GM12878 (cell line): Measurements from ENCODE around the gene OLFM2. TPM values are rescaled to one million over a fixed set of nuclear protein-coding genes. Genes with fewer than 3 reads are reported as not detected.

Source experiments
- ATAC-seq: fragments of 200-7000 bp; cut with Tn5 transposase; 3 replicates; pipeline ENCODE4 v1.9.1; 2020; ENCODE audit warnings: mild to moderate bottlenecking, moderate library complexity
- BruUV-seq: library from RNA; stranded (reverse); fragments of 400-500 nt; replicated peaks from 2 replicates; lab custom pipeline; 2021; lab: Mats Ljungman, UMichigan
- CTCF ChIA-PET: fragments of 300-600 bp; sonication (Branson Sonifier 250); formaldehyde crosslinking; extraction: SDS; loops from one replicate; lab custom pipeline; 2021; ENCODE audit warnings: inconsistent platforms; lab: Yijun Ruan, JAX
- POLR2A ChIA-PET: fragments of 350-600 bp; formaldehyde crosslinking; extraction: SDS; loops from one replicate; lab custom pipeline; 2021; ENCODE audit warnings: inconsistent platforms; lab: Charles Lee
- RAD21 ChIA-PET: fragments of 300-600 bp; sonication (Branson Sonifier 250); formaldehyde crosslinking; loops from one replicate; lab custom pipeline; 2023; ENCODE audit warnings: antibody characterized with exemption; ENCODE audit not compliant: unreplicated experiment; lab: Charles Lee
- SMC1A ChIA-PET: fragments of 300-600 bp; sonication (Branson Sonifier 250); formaldehyde crosslinking; loops from one replicate; lab custom pipeline; 2023; ENCODE audit not compliant: unreplicated experiment, uncharacterized antibody; lab: Charles Lee
- DNase-seq: peaks from one replicate; pipeline ENCODE4 v3.0.0-alpha.2; 2011; ENCODE audit warnings: low read depth, low spot score
- FAIRE-seq: peaks from 3 replicates; lab custom pipeline; 2011; peaks lifted over from hg19 to GRCh38; lab: Jason Lieb, UNC
- H2AFZ ChIP-seq: 2 replicates; pipeline ENCODE4 v1.6.0; 2011; ENCODE audit warnings: low read depth, low read length, control low read depth; ENCODE audit not compliant: control insufficient read depth
- H3K27ac ChIP-seq: 2 replicates; pipeline ENCODE4 v1.5.1; 2011; ENCODE audit warnings: control low read depth; ENCODE audit not compliant: control insufficient read depth, insufficient read depth
- H3K27me3 ChIP-seq, 2 experiments: replicated peaks in 1 of 2; 2 replicates each; pipeline versions ENCODE4 v1.6.0 to v1.6.1; 2011; ENCODE audit warnings: low read length in 1 of 2; ENCODE audit not compliant: control insufficient read depth in 2 of 2, insufficient read depth in 2 of 2
- H3K36me3 ChIP-seq, 2 experiments: 2 replicates each; pipeline ENCODE4 v1.5.1; 2011; ENCODE audit warnings: low read length in 1 of 2; ENCODE audit not compliant: control insufficient read depth in 2 of 2, insufficient read depth in 2 of 2
- H3K4me1 ChIP-seq: 2 replicates; pipeline ENCODE4 v1.6.1; 2011; ENCODE audit warnings: mild to moderate bottlenecking, low read length, moderate library complexity, mixed read lengths; ENCODE audit not compliant: control insufficient read depth, insufficient read depth
- H3K4me2 ChIP-seq: 2 replicates; pipeline ENCODE4 v1.6.0; 2011; ENCODE audit warnings: control low read depth; ENCODE audit not compliant: control insufficient read depth, insufficient read depth
- H3K4me3 ChIP-seq: fragments of 200-600 bp; sonication (generic); 2 replicates; pipeline ENCODE4 v1.5.1; 2016
- H3K79me2 ChIP-seq: 2 replicates; pipeline ENCODE4 v1.6.0; 2011; ENCODE audit warnings: low read length; ENCODE audit not compliant: control insufficient read depth, insufficient read depth
- H3K9ac ChIP-seq: 2 replicates; pipeline ENCODE4 v1.8.0; 2011; ENCODE audit warnings: low read length, control low read depth, mixed read lengths; ENCODE audit not compliant: control insufficient read depth, insufficient read depth
- H3K9me3 ChIP-seq: replicated peaks from 3 replicates; pipeline ENCODE4 v1.5.1; 2011; ENCODE audit warnings: mild to moderate bottlenecking, low read length; ENCODE audit not compliant: control insufficient read depth, insufficient read depth
- H4K20me1 ChIP-seq: 2 replicates; pipeline ENCODE4 v1.6.0; 2011; ENCODE audit not compliant: control insufficient read depth, insufficient read depth
- RELA ChIP-seq: fragments of 450-650 bp; IDR thresholded peaks from 2 replicates; pipeline ENCODE4 v1.8.0; 2014; ENCODE audit warnings: borderline replicate concordance; ENCODE audit not compliant: partially characterized antibody
- SP1 ChIP-seq: IDR thresholded peaks from one replicate; pipeline ENCODE4 v1.6.1; 2011; ENCODE audit warnings: low read depth, low read length
- WGBS: methylation state at CpG from one replicate; pipeline ENCODE4 v1.1.6; 2016; ENCODE audit warnings: low lambda C conversion rate; ENCODE audit not compliant: insufficient replicate concordance, insufficient coverage; ENCODE audit errors: missing lambda C conversion rate; 5-methylcytosine and 5-hydroxymethylcytosine counted together
- in situ Hi-C: fragments of 300-500 bp; cut with MboI; formaldehyde crosslinking; loops from 9 replicates; pipeline ENCODE4 v1.14.3; 2018; ENCODE audit warnings: mixed read lengths
- intact Hi-C: fragments of 100-400 bp; cut with micrococcal nuclease; formaldehyde crosslinking; loops from one replicate; pipeline ENCODE4 v1.14.2; 2022; ENCODE audit not compliant: unreplicated experiment
- polyA plus RNA-seq, 11 experiments: library from polyadenylated mRNA; depleted of rRNA in 4 of 11; unstranded in 6 of 11; stranded (reverse) in 5 of 11; fragments of >200 nt; fragmentation: Nextera tagmentation in 4 of 11; fragmentation: Illumina TruSeq in 1 of 11; extraction: Ambion mirVana in 4 of 11; extraction: Trizol in 1 of 11; gene quantifications; 1 replicate in 1 of 11; 2 replicates in 10 of 11; pipeline versions ENCODE4 v1.2.1 to v1.2.3, GENCODE V29; 2011 to 2016; ENCODE audit warnings: inconsistent platforms in 2 of 11, missing spikeins in 2 of 11, low read depth in 1 of 11
- total RNA-seq, 4 experiments: library from RNA; depleted of rRNA in 3 of 4; stranded (reverse); fragments of >200 nt in 3 of 4; fragmentation: Illumina TruSeq in 1 of 4; extraction: Trizol in 1 of 4; gene quantifications; 2 replicates each; pipeline versions ENCODE4 v1.2.1 to v1.2.3, GENCODE V29; 2013 to 2021
- TF ChIP-seq, protein P1 (sequence below): fragments of 450-650 bp; formaldehyde crosslinking; IDR thresholded peaks from 2 replicates; pipeline ENCODE4 v1.4.0; 2020; ENCODE audit warnings: mild to moderate bottlenecking, moderate library complexity

Gene OLFM2
- total and polyA plus RNA-seq, 10 of the 15 experiments (the other 5 are each of a cell fraction or from before 2014, with no cell fraction given): 0.07 to 3.5 (median 0.27) TPM; not detected in 5

DNA sequence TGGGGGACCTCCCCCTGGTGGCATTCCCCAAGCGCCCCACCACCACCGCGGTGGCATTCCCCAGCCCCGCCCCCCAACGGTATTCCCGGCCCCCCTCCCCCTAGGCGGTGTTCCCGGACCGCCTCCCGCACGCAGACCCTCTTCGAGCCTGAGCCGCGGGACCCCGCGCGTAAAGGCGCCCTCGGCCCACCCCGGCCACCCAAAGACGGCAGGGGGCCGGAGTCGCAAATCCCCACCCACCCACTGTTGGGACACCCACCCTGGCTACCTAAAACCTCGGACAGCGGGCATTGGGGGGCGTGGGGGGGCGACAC is 22.4 kb downstream of the OLFM2 start:
- ChIA-PET CTCF (no interaction called here), RAD21 (no interaction called here), SMC1A (no interaction called here), POLR2A (no interaction called here)
- DNase-seq: no peak
- FAIRE-seq: no peak
- in situ Hi-C loops (loop anchor here (10.0 kb wide), 1 partner anchor 779 kb away; no protein-coding TSS in a partner anchor), intact Hi-C loops (no loop called here)
- no peak overlapping the region for H3K27ac ChIP-seq
- no peaks in the 10 kb centered on the region for H3K36me3 ChIP-seq
- H4K20me1 ChIP-seq: no peaks in the 10 kb centered on the region
- no peak for ATAC-seq
- WGBS: 6% methylated on average over 7 of the region's 27 CpGs
- H3K79me2 ChIP-seq: no peaks in the 10 kb centered on the region
- H3K4me1 ChIP-seq: peaks cover 6% of the 10 kb centered on the region
- peaks cover 6 to 9% of the 10 kb centered on the region in 2 experiments for H3K27me3 ChIP-seq
- peak overlapping the region; percentile 52; the same call in 1 of the 2 replicates for H3K4me3 ChIP-seq
- H3K9me3 ChIP-seq: no peaks in the 10 kb centered on the region
- TF ChIP-seq RELA (no peak), SP1 (no peak)
- TF ChIP-seq, protein P1, sequence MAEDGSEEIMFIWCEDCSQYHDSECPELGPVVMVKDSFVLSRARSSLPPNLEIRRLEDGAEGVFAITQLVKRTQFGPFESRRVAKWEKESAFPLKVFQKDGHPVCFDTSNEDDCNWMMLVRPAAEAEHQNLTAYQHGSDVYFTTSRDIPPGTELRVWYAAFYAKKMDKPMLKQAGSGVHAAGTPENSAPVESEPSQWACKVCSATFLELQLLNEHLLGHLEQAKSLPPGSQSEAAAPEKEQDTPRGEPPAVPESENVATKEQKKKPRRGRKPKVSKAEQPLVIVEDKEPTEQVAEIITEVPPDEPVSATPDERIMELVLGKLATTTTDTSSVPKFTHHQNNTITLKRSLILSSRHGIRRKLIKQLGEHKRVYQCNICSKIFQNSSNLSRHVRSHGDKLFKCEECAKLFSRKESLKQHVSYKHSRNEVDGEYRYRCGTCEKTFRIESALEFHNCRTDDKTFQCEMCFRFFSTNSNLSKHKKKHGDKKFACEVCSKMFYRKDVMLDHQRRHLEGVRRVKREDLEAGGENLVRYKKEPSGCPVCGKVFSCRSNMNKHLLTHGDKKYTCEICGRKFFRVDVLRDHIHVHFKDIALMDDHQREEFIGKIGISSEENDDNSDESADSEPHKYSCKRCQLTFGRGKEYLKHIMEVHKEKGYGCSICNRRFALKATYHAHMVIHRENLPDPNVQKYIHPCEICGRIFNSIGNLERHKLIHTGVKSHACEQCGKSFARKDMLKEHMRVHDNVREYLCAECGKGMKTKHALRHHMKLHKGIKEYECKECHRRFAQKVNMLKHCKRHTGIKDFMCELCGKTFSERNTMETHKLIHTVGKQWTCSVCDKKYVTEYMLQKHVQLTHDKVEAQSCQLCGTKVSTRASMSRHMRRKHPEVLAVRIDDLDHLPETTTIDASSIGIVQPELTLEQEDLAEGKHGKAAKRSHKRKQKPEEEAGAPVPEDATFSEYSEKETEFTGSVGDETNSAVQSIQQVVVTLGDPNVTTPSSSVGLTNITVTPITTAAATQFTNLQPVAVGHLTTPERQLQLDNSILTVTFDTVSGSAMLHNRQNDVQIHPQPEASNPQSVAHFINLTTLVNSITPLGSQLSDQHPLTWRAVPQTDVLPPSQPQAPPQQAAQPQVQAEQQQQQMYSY: no peak
- H3K9ac ChIP-seq: no peak overlapping the region
- BruUV-seq: no TSS peak
- peak overlapping the region; percentile 64 for H3K4me2 ChIP-seq
- H2AFZ ChIP-seq: no peak overlapping the region
